Endothelial cell of umbilical vein (primary cell): Measurements from ENCODE around the gene MIA2. TPM values are rescaled to one million over a fixed set of nuclear protein-coding genes. Genes with fewer than 3 reads are reported as not detected.

Experiments used
- BruUV-seq: library from RNA; stranded (reverse); fragments of 400-500 nt; replicated peaks from 2 replicates; lab custom pipeline; 2021; lab: Mats Ljungman, UMichigan
- CTCF ChIA-PET: fragments of 300-600, 350-600 bp; sonication (Branson Sonifier 250); formaldehyde crosslinking; loops from one replicate; lab custom pipeline; 2021; ENCODE audit warnings: antibody characterized with exemption, inconsistent platforms; lab: Charles Lee
- POLR2A ChIA-PET: fragments of 300-600, 350-600 bp; sonication (Branson Sonifier 250); formaldehyde crosslinking; loops from one replicate; lab custom pipeline; 2021; ENCODE audit warnings: antibody characterized with exemption, inconsistent platforms; lab: Charles Lee
- DNase-seq: peaks from one replicate; pipeline ENCODE4 v3.0.0-alpha.2; 2011; ENCODE audit warnings: low read depth, low spot score
- FAIRE-seq: peaks from 2 replicates; lab custom pipeline; 2011; peaks lifted over from hg19 to GRCh38; lab: Jason Lieb, UNC
- H2AFZ ChIP-seq: 2 replicates; pipeline ENCODE4 v1.6.0; 2012; ENCODE audit warnings: low read depth, low read length, control low read depth, inconsistent platforms
- H3K27ac ChIP-seq: 2 replicates; pipeline ENCODE4 v1.5.1; 2011; ENCODE audit warnings: low read depth, mild to moderate bottlenecking, control low read depth, low read length, moderate library complexity; ENCODE audit not compliant: insufficient read depth
- H3K27me3 ChIP-seq, 2 experiments: 2 replicates each; pipeline versions ENCODE4 v1.6.0 to v1.6.1; 2011; ENCODE audit warnings: low read length in 2 of 2, mixed read lengths in 1 of 2; ENCODE audit not compliant: control insufficient read depth in 2 of 2, insufficient read depth in 2 of 2
- H3K36me3 ChIP-seq, 2 experiments: 2 replicates in 1 of 2; 3 replicates in 1 of 2; pipeline ENCODE4 v1.5.1; 2011; ENCODE audit warnings: low read length in 2 of 2, mild to moderate bottlenecking in 1 of 2, moderate library complexity in 1 of 2; ENCODE audit not compliant: control insufficient read depth in 2 of 2, insufficient read depth in 2 of 2; ENCODE audit errors: extremely low read depth in 1 of 2
- H3K4me1 ChIP-seq: 3 replicates; pipeline ENCODE4 v1.5.1; 2011; ENCODE audit warnings: mild to moderate bottlenecking, low read length; ENCODE audit not compliant: control insufficient read depth, insufficient read depth; ENCODE audit errors: extremely low read depth
- H3K4me2 ChIP-seq: 2 replicates; pipeline ENCODE4 v1.6.1; 2011; ENCODE audit warnings: low read length, control low read depth, mixed read lengths; ENCODE audit not compliant: insufficient read depth
- H3K4me3 ChIP-seq, 3 experiments: fragments of 200-600 bp in 1 of 3; sonication (generic), shearing (Covaris generic) in 1 of 3; replicated peaks in 1 of 3; 2 replicates each; pipeline ENCODE4 v1.5.1; 2011 to 2016; ENCODE audit warnings: control low read depth in 3 of 3, low read length in 3 of 3, mild to moderate bottlenecking in 2 of 3, inconsistent platforms in 1 of 3, low read depth in 1 of 3, moderate library complexity in 1 of 3; ENCODE audit not compliant: insufficient read depth in 1 of 3
- H3K79me2 ChIP-seq: 2 replicates; pipeline ENCODE4 v1.6.0; 2012; ENCODE audit warnings: low read length, inconsistent platforms; ENCODE audit not compliant: control insufficient read depth, insufficient read depth
- H3K9ac ChIP-seq: replicated peaks from 2 replicates; pipeline ENCODE3; 2011; ENCODE audit warnings: low read length, control low read depth; ENCODE audit not compliant: insufficient read depth; ENCODE audit errors: extremely low read depth
- H3K9me1 ChIP-seq: replicated peaks from 3 replicates; pipeline ENCODE4 v1.6.0; 2011; ENCODE audit warnings: mild to moderate bottlenecking, low read length; ENCODE audit not compliant: control insufficient read depth, insufficient read depth; ENCODE audit errors: extremely low read depth
- H3K9me3 ChIP-seq: replicated peaks from 2 replicates; pipeline ENCODE4 v1.5.1; 2012; ENCODE audit warnings: low read length, inconsistent platforms; ENCODE audit not compliant: control insufficient read depth, insufficient read depth
- H4K20me1 ChIP-seq: replicated peaks from 2 replicates; pipeline ENCODE3; 2011; ENCODE audit warnings: mild to moderate bottlenecking, low read length; ENCODE audit not compliant: control insufficient read depth, insufficient read depth; ENCODE audit errors: extremely low read depth
- CTCF ChIP-seq, 2 donors: IDR thresholded peaks; 1 replicate in 1 of 2; 2 replicates in 1 of 2; pipeline ENCODE4 v1.5.1; 2011; ENCODE audit warnings: low read length in 2 of 2, mild to moderate bottlenecking in 2 of 2, moderate library complexity in 2 of 2, control low read depth in 1 of 2, inconsistent platforms in 1 of 2, low read depth in 1 of 2; ENCODE audit not compliant: insufficient read depth in 1 of 2; ENCODE audit errors: extremely low read depth in 1 of 2
- EZH2 ChIP-seq: IDR thresholded peaks from 2 replicates; pipeline ENCODE4 v1.6.1; 2012; ENCODE audit warnings: borderline replicate concordance, low read depth, mild to moderate bottlenecking, moderate library complexity, low read length, inconsistent platforms; ENCODE audit not compliant: severe bottlenecking
- FOS ChIP-seq: IDR thresholded peaks from 2 replicates; pipeline ENCODE4 v1.6.1; 2011; ENCODE audit warnings: mild to moderate bottlenecking, low read length, moderate library complexity, borderline replicate concordance; ENCODE audit not compliant: insufficient read depth
- GATA2 ChIP-seq: IDR thresholded peaks from 2 replicates; pipeline ENCODE4 v1.7.0; 2011; ENCODE audit warnings: low read depth, mild to moderate bottlenecking, moderate library complexity, mixed read lengths, low read length; ENCODE audit not compliant: insufficient read length, insufficient read depth
- JUN ChIP-seq: IDR thresholded peaks from 2 replicates; pipeline ENCODE4 v1.6.1; 2011; ENCODE audit warnings: borderline replicate concordance, low read depth; ENCODE audit not compliant: insufficient read length, insufficient read depth
- MAX ChIP-seq: IDR thresholded peaks from 2 replicates; pipeline ENCODE4 v1.6.1; 2011; ENCODE audit not compliant: insufficient read depth, insufficient read length
- MYC ChIP-seq: IDR thresholded peaks from one replicate; pipeline ENCODE4 v1.6.1; 2011; ENCODE audit warnings: mild to moderate bottlenecking, low read depth, low read length
- POLR2A ChIP-seq: IDR thresholded peaks from 2 replicates; pipeline ENCODE4 v1.6.1; 2012; ENCODE audit warnings: low read depth, mild to moderate bottlenecking, control low read depth, low read length
- POLR2AphosphoS5 ChIP-seq: IDR thresholded peaks from 2 replicates; pipeline ENCODE4 v1.6.1; 2012; ENCODE audit warnings: low read depth, mild to moderate bottlenecking, control low read depth, low read length, moderate library complexity; ENCODE audit not compliant: insufficient read depth
- dilution Hi-C: fragments of 300-500 bp; cut with MboI; formaldehyde crosslinking; loops from one replicate; pipeline ENCODE4 v1.15.0; 2019; ENCODE audit warnings: low sequenced_read_pairs; ENCODE audit not compliant: extremely low pct_ligation_motif_present
- intact Hi-C: fragments of 100-400 bp; cut with micrococcal nuclease; formaldehyde crosslinking; loops from one replicate; pipeline ENCODE4 v1.10.0; 2022
- polyA plus RNA-seq, 4 experiments: library from polyadenylated mRNA; depleted of rRNA in 3 of 4; stranded (reverse) in 3 of 4; unstranded in 1 of 4; fragments of >200 nt; gene quantifications; 2 replicates each; pipeline versions ENCODE4 v1.2.1 to v1.2.3, GENCODE V29; 2011 to 2012; ENCODE audit warnings: missing spikeins in 1 of 4
- total RNA-seq: library from RNA; stranded (reverse); gene quantifications from 2 replicates; pipeline ENCODE4 v1.2.3, GENCODE V29; 2021

MIA2 gene
- total and polyA plus RNA-seq, 2 donors (not counting 3 experiments of a cell fraction or from before 2014, with no cell fraction given), result 9.4 to 14.9 TPM

- no peaks in the 10 kb centered on the region for H3K27me3 ChIP-seq
- DNase-seq (no peak), FAIRE-seq (no peak)
- no peaks in the 10 kb centered on the region for H3K4me1 ChIP-seq
- no peak overlapping the region for H3K9ac ChIP-seq
- ChIA-PET CTCF (no interaction called here), POLR2A (no interaction called here)
- H3K4me3 ChIP-seq, result no peak overlapping the region
- no peaks in the 10 kb centered on the region for H3K9me3 ChIP-seq
- no TSS peak for BruUV-seq
- no peak overlapping the region for H3K27ac ChIP-seq
- no peak for TF ChIP-seq MAX
- TF ChIP-seq MYC, result no peak
- TF ChIP-seq EZH2, result no peak
- TF ChIP-seq POLR2AphosphoS5, result no peak
- H3K4me2 ChIP-seq, result no peak overlapping the region
- H4K20me1 ChIP-seq, result no peaks in the 10 kb centered on the region
- dilution Hi-C loops, result no loop called here
- intact Hi-C loops, result no loop called here
- no peaks in the 10 kb centered on the region for H3K79me2 ChIP-seq
- no peaks in the 10 kb centered on the region for H3K36me3 ChIP-seq
- H3K9me1 ChIP-seq, result no peaks in the 10 kb centered on the region
- no peak overlapping the region for H2AFZ ChIP-seq
Measured at GRCh38 chr14:39229222-39229543, 4.5 kb upstream of the MIA2 start.

GRCh38 chr14:39229601-39230110 lies 4.1 kb upstream of the MIA2 start:
- DNase-seq (no peak), FAIRE-seq (no peak)
- H3K4me2 ChIP-seq, result no peak overlapping the region
- ChIA-PET POLR2A (no interaction called here), CTCF (no interaction called here)
- H3K9me1 ChIP-seq, result no peaks in the 10 kb centered on the region
- no peaks in the 10 kb centered on the region for H3K79me2 ChIP-seq
- H3K9me3 ChIP-seq, result no peaks in the 10 kb centered on the region
- BruUV-seq, result no TSS peak
- no peaks in the 10 kb centered on the region for H3K4me1 ChIP-seq
- H2AFZ ChIP-seq, result no peak overlapping the region
- intact Hi-C loops, result loop anchor here (2.0 kb wide), 1 partner anchor 197 kb away; no protein-coding TSS in a partner anchor
- no peaks in the 10 kb centered on the region for H4K20me1 ChIP-seq
- TF ChIP-seq EZH2, result no peak
- TF ChIP-seq MYC, result no peak
- no peak for TF ChIP-seq POLR2A
- TF ChIP-seq MAX, result no peak
- TF ChIP-seq GATA2, result no peak
- no peak for TF ChIP-seq POLR2AphosphoS5
- no peak for TF ChIP-seq CTCF (IDR thresholded peaks at IDR 0.05; ENCODE audit: extremely low read depth in 1 of 2, insufficient read depth in 1 of 2, low read depth in 1 of 2, low read length in 2 of 2)
- TF ChIP-seq JUN, result no peak
- no peak for TF ChIP-seq FOS
- H3K36me3 ChIP-seq, result no peaks in the 10 kb centered on the region
- no peak overlapping the region for H3K27ac ChIP-seq
- dilution Hi-C loops, result no loop called here
- no peak overlapping the region for H3K9ac ChIP-seq
- H3K27me3 ChIP-seq, result no peaks in the 10 kb centered on the region
- H3K4me3 ChIP-seq, result no peak overlapping the region
